ENCODE data around the gene STKLD1.
A peak's percentile ranks its signal among the peaks of the same experiment; 100 is the strongest.
"Not testable (repeated sequence)": the region's sequence is repeated elsewhere in the genome, so short reads cannot be mapped to it uniquely, and the experiment has no call there.

Gene STKLD1

GRCh38 chr9:133392308-133392707 is 16.1 kb downstream of the STKLD1 start:
- not testable (repeated sequence) for H3K4me3 Mint-ChIP-seq, H3K27ac Mint-ChIP-seq
- H3K27me3 Mint-ChIP-seq = peaks cover 16% of the 10 kb centered on the region

GRCh38 chr9:133393399-133393798 is 17.2 kb downstream of the STKLD1 start:
- H3K36me3 Mint-ChIP-seq (ENCODE audit: low read depth) = no peaks in the 10 kb centered on the region

More at GRCh38 chr9:133392308-133392707, 16.1 kb downstream of the STKLD1 start:
- H3K4me1 Mint-ChIP-seq (ENCODE audit: low read depth); intact Hi-C loops (cut with micrococcal nuclease); H3K9me3 Mint-ChIP-seq; H3K36me3 Mint-ChIP-seq (ENCODE audit: low read depth): not testable (repeated sequence)

GRCh38 chr9:133394687-133395271 is 18.6 kb downstream of the STKLD1 start:
- Mint-ChIP-seq H3K27me3 (peaks cover 18% of the 10 kb centered on the region), H3K9me3 (no peaks in the 10 kb centered on the region), H3K4me3 (no peak overlapping the region), H3K27ac (no peak overlapping the region), H3K4me1 (ENCODE audit: low read depth) (no peaks in the 10 kb centered on the region), H3K36me3 (ENCODE audit: low read depth) (no peaks in the 10 kb centered on the region)
- intact Hi-C loops (cut with micrococcal nuclease) = no loop called here

More at GRCh38 chr9:133393399-133393798, 17.2 kb downstream of the STKLD1 start:
- no peaks in the 10 kb centered on the region for H3K4me1 Mint-ChIP-seq (ENCODE audit: low read depth)
- H3K27ac Mint-ChIP-seq = no peak overlapping the region
- no peaks in the 10 kb centered on the region for H3K9me3 Mint-ChIP-seq
- H3K4me3 Mint-ChIP-seq = no peak overlapping the region
- H3K27me3 Mint-ChIP-seq = peaks cover 18% of the 10 kb centered on the region
- intact Hi-C loops (cut with micrococcal nuclease) = no loop called here

- intact Hi-C loops (cut with micrococcal nuclease) = no loop called here
- peaks cover 16% of the 10 kb centered on the region for H3K27me3 Mint-ChIP-seq
- no peak overlapping the region for H3K27ac Mint-ChIP-seq
- H3K36me3 Mint-ChIP-seq (ENCODE audit: low read depth) = peaks cover 6% of the 10 kb centered on the region
- H3K4me3 Mint-ChIP-seq = no peak overlapping the region
- no peaks in the 10 kb centered on the region for H3K4me1 Mint-ChIP-seq (ENCODE audit: low read depth)
- no peaks in the 10 kb centered on the region for H3K9me3 Mint-ChIP-seq
Observed at GRCh38 chr9:133396952-133397351, 20.8 kb downstream of the STKLD1 start.

GRCh38 chr9:133397370-133397769 is 21.2 kb downstream of the STKLD1 start:
- no peaks in the 10 kb centered on the region for H3K4me1 Mint-ChIP-seq (ENCODE audit: low read depth)
- no peak overlapping the region for H3K4me3 Mint-ChIP-seq
- H3K27ac Mint-ChIP-seq = no peak overlapping the region
- peaks cover 16% of the 10 kb centered on the region for H3K27me3 Mint-ChIP-seq
- no peaks in the 10 kb centered on the region for H3K9me3 Mint-ChIP-seq
- intact Hi-C loops (cut with micrococcal nuclease) = no loop called here
- peaks cover 10% of the 10 kb centered on the region for H3K36me3 Mint-ChIP-seq (ENCODE audit: low read depth)

GRCh38 chr9:133397895-133398294 is 21.7 kb downstream of the STKLD1 start:
- Mint-ChIP-seq H3K4me3 (no peak overlapping the region), H3K27me3 (peaks cover 16% of the 10 kb centered on the region), H3K36me3 (ENCODE audit: low read depth) (peaks cover 16% of the 10 kb centered on the region), H3K9me3 (no peaks in the 10 kb centered on the region), H3K4me1 (ENCODE audit: low read depth) (no peaks in the 10 kb centered on the region), H3K27ac (no peak overlapping the region)
- intact Hi-C loops (cut with micrococcal nuclease) = no loop called here

GRCh38 chr9:133400292-133400691 is 24.1 kb downstream of the STKLD1 start:
- H3K27ac Mint-ChIP-seq = no peak overlapping the region
- peaks cover 4% of the 10 kb centered on the region for H3K27me3 Mint-ChIP-seq
- no peak overlapping the region for H3K4me3 Mint-ChIP-seq
- H3K4me1 Mint-ChIP-seq (ENCODE audit: low read depth) = peaks cover 2% of the 10 kb centered on the region
- intact Hi-C loops (cut with micrococcal nuclease) = no loop called here
- peaks cover 40% of the 10 kb centered on the region for H3K36me3 Mint-ChIP-seq (ENCODE audit: low read depth)
- no peaks in the 10 kb centered on the region for H3K9me3 Mint-ChIP-seq

GRCh38 chr9:133401588-133401987 is 25.4 kb downstream of the STKLD1 start:
- Mint-ChIP-seq H3K4me3 (no peak overlapping the region), H3K27me3 (peaks cover 1% of the 10 kb centered on the region), H3K36me3 (ENCODE audit: low read depth) (peaks cover 52% of the 10 kb centered on the region), H3K9me3 (no peaks in the 10 kb centered on the region), H3K4me1 (ENCODE audit: low read depth) (peaks cover 10% of the 10 kb centered on the region), H3K27ac (no peak overlapping the region)
- intact Hi-C loops (cut with micrococcal nuclease) = no loop called here

- Mint-ChIP-seq H3K4me3 (no peak overlapping the region), H3K9me3 (no peaks in the 10 kb centered on the region), H3K27ac (no peak overlapping the region), H3K36me3 (ENCODE audit: low read depth) (peaks cover 64% of the 10 kb centered on the region), H3K4me1 (ENCODE audit: low read depth) (peaks cover 10% of the 10 kb centered on the region), H3K27me3 (no peaks in the 10 kb centered on the region)
- intact Hi-C loops (cut with micrococcal nuclease) = no loop called here
Observed at GRCh38 chr9:133402689-133403088, 26.5 kb downstream of the STKLD1 start.

GRCh38 chr9:133403766-133404453 is 27.7 kb downstream of the STKLD1 start:
- H3K36me3 Mint-ChIP-seq (ENCODE audit: low read depth) = peaks cover 73% of the 10 kb centered on the region
- no peaks in the 10 kb centered on the region for H3K9me3 Mint-ChIP-seq
- intact Hi-C loops (cut with micrococcal nuclease) = no loop called here
- H3K27ac Mint-ChIP-seq = no peak overlapping the region
- H3K4me3 Mint-ChIP-seq = no peak overlapping the region
- H3K4me1 Mint-ChIP-seq (ENCODE audit: low read depth) = peaks cover 10% of the 10 kb centered on the region
- H3K27me3 Mint-ChIP-seq = no peaks in the 10 kb centered on the region

GRCh38 chr9:133404454-133405002 is 28.4 kb downstream of the STKLD1 start:
- Mint-ChIP-seq H3K27ac (no peak overlapping the region), H3K36me3 (ENCODE audit: low read depth) (peaks cover 79% of the 10 kb centered on the region), H3K9me3 (no peaks in the 10 kb centered on the region), H3K4me3 (no peak overlapping the region), H3K27me3 (no peaks in the 10 kb centered on the region), H3K4me1 (ENCODE audit: low read depth) (peaks cover 10% of the 10 kb centered on the region)
- intact Hi-C loops (cut with micrococcal nuclease) = no loop called here

GRCh38 chr9:133405508-133406438 is 29.6 kb downstream of the STKLD1 start:
- intact Hi-C loops (cut with micrococcal nuclease) = no loop called here
- Mint-ChIP-seq H3K4me1 (ENCODE audit: low read depth) (peaks cover 10% of the 10 kb centered on the region), H3K4me3 (no peak overlapping the region), H3K9me3 (no peaks in the 10 kb centered on the region), H3K27ac (peak overlapping the region; percentile 10), H3K36me3 (ENCODE audit: low read depth) (peaks cover 92% of the 10 kb centered on the region), H3K27me3 (no peaks in the 10 kb centered on the region)

GRCh38 chr9:133406480-133407307 is 30.5 kb downstream of the STKLD1 start:
- Mint-ChIP-seq H3K27ac (no peak overlapping the region), H3K4me1 (ENCODE audit: low read depth) (peaks cover 10% of the 10 kb centered on the region), H3K36me3 (ENCODE audit: low read depth) (peaks cover 97% of the 10 kb centered on the region), H3K27me3 (no peaks in the 10 kb centered on the region), H3K9me3 (no peaks in the 10 kb centered on the region), H3K4me3 (no peak overlapping the region)
- intact Hi-C loops (cut with micrococcal nuclease) = loop anchor here (1.0 kb wide), 1 partner anchor 80 kb away; no protein-coding TSS in a partner anchor
